Measurements from ENCODE around the gene CALCOCO1. TPM values are rescaled to one million over a fixed set of nuclear protein-coding genes. Genes with fewer than 3 reads are reported as not detected.

Gene CALCOCO1
- polyA plus RNA-seq, 1 donor from 2014 or later: 169 TPM

- Histone ChIP-seq H3K4me3 (ENCODE audit: low read length) (no peak overlapping the region), H3K9me2 (ENCODE audit: insufficient read depth, low read length) (no peaks in the 10 kb centered on the region), H3K9me3 (ENCODE audit: low read length) (no peaks in the 10 kb centered on the region), H3K36me3 (ENCODE audit: insufficient read depth, low read length) (no peaks in the 10 kb centered on the region), H4K20me1 (ENCODE audit: insufficient read depth) (no peaks in the 10 kb centered on the region), H3K9ac (ENCODE audit: low read length) (peak overlapping the region; percentile 27), H3F3A (ENCODE audit: insufficient read depth, low read length, poor library complexity, severe bottlenecking) (no peaks in the 10 kb centered on the region), H3K79me2 (replicated peaks; ENCODE audit: insufficient read depth, low read length) (no peaks in the 10 kb centered on the region), H3K27ac (ENCODE audit: low read length) (peak overlapping the region; percentile 67), H2AFZ (ENCODE audit: low read depth, low read length) (no peak overlapping the region), H3K4me2 (ENCODE audit: low read length) (no peak overlapping the region), H3K27me3 (ENCODE audit: insufficient read depth, low read depth, low read length) (no peaks in the 10 kb centered on the region)
- TF ChIP-seq, protein P1, sequence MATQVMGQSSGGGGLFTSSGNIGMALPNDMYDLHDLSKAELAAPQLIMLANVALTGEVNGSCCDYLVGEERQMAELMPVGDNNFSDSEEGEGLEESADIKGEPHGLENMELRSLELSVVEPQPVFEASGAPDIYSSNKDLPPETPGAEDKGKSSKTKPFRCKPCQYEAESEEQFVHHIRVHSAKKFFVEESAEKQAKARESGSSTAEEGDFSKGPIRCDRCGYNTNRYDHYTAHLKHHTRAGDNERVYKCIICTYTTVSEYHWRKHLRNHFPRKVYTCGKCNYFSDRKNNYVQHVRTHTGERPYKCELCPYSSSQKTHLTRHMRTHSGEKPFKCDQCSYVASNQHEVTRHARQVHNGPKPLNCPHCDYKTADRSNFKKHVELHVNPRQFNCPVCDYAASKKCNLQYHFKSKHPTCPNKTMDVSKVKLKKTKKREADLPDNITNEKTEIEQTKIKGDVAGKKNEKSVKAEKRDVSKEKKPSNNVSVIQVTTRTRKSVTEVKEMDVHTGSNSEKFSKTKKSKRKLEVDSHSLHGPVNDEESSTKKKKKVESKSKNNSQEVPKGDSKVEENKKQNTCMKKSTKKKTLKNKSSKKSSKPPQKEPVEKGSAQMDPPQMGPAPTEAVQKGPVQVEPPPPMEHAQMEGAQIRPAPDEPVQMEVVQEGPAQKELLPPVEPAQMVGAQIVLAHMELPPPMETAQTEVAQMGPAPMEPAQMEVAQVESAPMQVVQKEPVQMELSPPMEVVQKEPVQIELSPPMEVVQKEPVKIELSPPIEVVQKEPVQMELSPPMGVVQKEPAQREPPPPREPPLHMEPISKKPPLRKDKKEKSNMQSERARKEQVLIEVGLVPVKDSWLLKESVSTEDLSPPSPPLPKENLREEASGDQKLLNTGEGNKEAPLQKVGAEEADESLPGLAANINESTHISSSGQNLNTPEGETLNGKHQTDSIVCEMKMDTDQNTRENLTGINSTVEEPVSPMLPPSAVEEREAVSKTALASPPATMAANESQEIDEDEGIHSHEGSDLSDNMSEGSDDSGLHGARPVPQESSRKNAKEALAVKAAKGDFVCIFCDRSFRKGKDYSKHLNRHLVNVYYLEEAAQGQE (IDR thresholded peaks at IDR 0.05; ENCODE audit: borderline replicate concordance): no peak
- TF ChIP-seq POLR2AphosphoS5 (IDR thresholded peaks at IDR 0.05): no peak
- no peak for TF ChIP-seq CTCF (IDR thresholded peaks at IDR 0.05; ENCODE audit: poor library complexity, severe bottlenecking)
- TF ChIP-seq SMC3 (conservative IDR thresholded peaks at IDR 0.05; ENCODE audit: poor library complexity): no peak
- no peak for TF ChIP-seq EP300 (conservative IDR thresholded peaks at IDR 0.05; ENCODE audit: poor library complexity, severe bottlenecking)
- no peak for TF ChIP-seq EZH2 (IDR thresholded peaks at IDR 0.05; ENCODE audit: borderline replicate concordance, insufficient read depth, low read length, poor library complexity, severe bottlenecking)
- no peak for TF ChIP-seq TAF1 (IDR thresholded peaks at IDR 0.05; ENCODE audit: low read depth)
- no peak for TF ChIP-seq MXI1 (conservative IDR thresholded peaks at IDR 0.05; ENCODE audit: poor library complexity, severe bottlenecking)
- no peak for TF ChIP-seq RAD21 (conservative IDR thresholded peaks at IDR 0.05)
Measured at GRCh38 chr12:53659011-53659551, 68.2 kb downstream of the CALCOCO1 start.

Other genes starting within 250 kb of the CALCOCO1 start
- gene MAP3K12, start 228.0 kb downstream of the CALCOCO1 start, polyA plus RNA-seq: 82.0 and 87.0 TPM in 2 replicates
- 135 and 162 TPM in 2 replicates for gene TARBP2, start 226.2 kb downstream of the CALCOCO1 start, polyA plus RNA-seq
- gene NPFF, start 220.0 kb downstream of the CALCOCO1 start, polyA plus RNA-seq: not detected in 2 replicates
- 1.9 and 6.3 TPM in 2 replicates for gene ATF7, start 101.1 kb downstream of the CALCOCO1 start, polyA plus RNA-seq
- gene ATP5MC2, start 51.4 kb downstream of the CALCOCO1 start, polyA plus RNA-seq: 227 and 331 TPM in 2 replicates
- not detected in 2 replicates for gene CISTR, start 24.5 kb upstream of the CALCOCO1 start, polyA plus RNA-seq
- gene HOXC13, start 211.4 kb upstream of the CALCOCO1 start, polyA plus RNA-seq: not detected in 2 replicates
- gene HOXC12, start 227.5 kb upstream of the CALCOCO1 start, polyA plus RNA-seq: not detected in 2 replicates
- not detected in 2 replicates for gene HOXC11, start 245.7 kb upstream of the CALCOCO1 start, polyA plus RNA-seq
- gene HOTAIR, start 247.5 kb upstream of the CALCOCO1 start, polyA plus RNA-seq: not detected in 2 replicates

All from neural cell (in vitro differentiated cells).